CD4-positive, alpha-beta T cell treated with Interleukin-6 for 4 hours (primary cell): ENCODE results near the gene DACT1.

Source experiments
- DNase-seq: peaks from one replicate; pipeline ENCODE4 v3.0.0-alpha.2; 2020; ENCODE audit warnings: mixed read lengths

Gene DACT1

GRCh38 chr14:58668848-58669480 is 31.2 kb downstream of the DACT1 start:
- no peak for DNase-seq

GRCh38 chr14:58669556-58670200 is 31.9 kb downstream of the DACT1 start:
- DNase-seq: no peak

GRCh38 chr14:58671024-58671423 is 33.3 kb downstream of the DACT1 start:
- no peak for DNase-seq

- DNase-seq: no peak
Measured at GRCh38 chr14:58671436-58671835, 33.7 kb downstream of the DACT1 start.

- DNase-seq: no peak
Measured at GRCh38 chr14:58673722-58674121, 36.0 kb downstream of the DACT1 start.

- DNase-seq: no peak
Measured at GRCh38 chr14:58677001-58677400, 39.2 kb downstream of the DACT1 start.

- no peak for DNase-seq
Measured at GRCh38 chr14:58677517-58677916, 39.8 kb downstream of the DACT1 start.

- no peak for DNase-seq
Measured at GRCh38 chr14:58677996-58678395, 40.2 kb downstream of the DACT1 start.

- DNase-seq: no peak
Measured at GRCh38 chr14:58680698-58681097, 42.9 kb downstream of the DACT1 start.

- no peak for DNase-seq
Measured at GRCh38 chr14:58687232-58687795, 49.6 kb downstream of the DACT1 start.

- no peak for DNase-seq
Measured at GRCh38 chr14:58690801-58691516, 53.2 kb downstream of the DACT1 start.

GRCh38 chr14:58693048-58693447 is 55.3 kb downstream of the DACT1 start:
- no peak for DNase-seq

GRCh38 chr14:58695514-58695913 is 57.8 kb downstream of the DACT1 start:
- no peak for DNase-seq

GRCh38 chr14:58697266-58697929 is 59.6 kb downstream of the DACT1 start:
- no peak for DNase-seq
